Upper lobe of right lung (tissue), 1 donor: ENCODE measurements around the gene MYL3. TPM values are rescaled to one million over a fixed set of nuclear protein-coding genes. Genes with fewer than 3 reads are reported as not detected.

Source experiments
- ATAC-seq: fragments of 200-7000 bp; cut with Tn5 transposase; one replicate; pipeline ENCODE4 v1.9.1; 2020; ENCODE audit warnings: mild to moderate bottlenecking, moderate library complexity
- DNase-seq: peaks from one replicate; pipeline ENCODE4 v3.0.0-alpha.2; 2020
- H3K27ac ChIP-seq: fragments of 200-600 bp; one replicate; pipeline ENCODE4 v1.8.0; 2022
- H3K27me3 ChIP-seq: fragments of 200-600 bp; one replicate; pipeline ENCODE4 v1.8.0; 2022; ENCODE audit warnings: mild to moderate bottlenecking
- H3K36me3 ChIP-seq: fragments of 200-600 bp; one replicate; pipeline ENCODE4 v1.8.0; 2022
- H3K4me1 ChIP-seq: fragments of 200-600 bp; one replicate; pipeline ENCODE4 v1.8.0; 2022
- H3K4me3 ChIP-seq: fragments of 200-600 bp; one replicate; pipeline ENCODE4 v1.8.0; 2022; ENCODE audit warnings: mild to moderate bottlenecking
- H3K9me3 ChIP-seq: fragments of 200-600 bp; one replicate; pipeline ENCODE4 v1.8.0; 2022
- CTCF ChIP-seq: fragments of 200-600 bp; IDR thresholded peaks from one replicate; pipeline ENCODE4 v1.8.0; 2022; ENCODE audit warnings: antibody characterized with exemption
- intact Hi-C: fragments of 100-400 bp; cut with DNase I; formaldehyde crosslinking; loops from one replicate; pipeline ENCODE4 v1.11.0; 2022
- total RNA-seq: library from RNA; stranded (reverse); fragmentation: NEBNext Ultra II Directional; extraction: Animal tissue kit (Norgen Biotek cat#: 25700); gene quantifications from one replicate; pipeline ENCODE4 v1.2.1, GENCODE V29; 2021
- donor health status: DM: no; HTN: yes; CAD: no; lungs with severe emphysema.

Gene MYL3
- total RNA-seq, 1 donor from 2014 or later = 3.8 TPM

GRCh38 chr3:46892285-46893145, 29.3 kb upstream of the MYL3 start:
- ATAC-seq = peak; percentile 87
- Histone ChIP-seq H3K4me3 (peak overlapping the region; percentile 46), H3K36me3 (no peaks in the 10 kb centered on the region), H3K27me3 (no peaks in the 10 kb centered on the region), H3K27ac (no peak overlapping the region), H3K9me3 (no peaks in the 10 kb centered on the region), H3K4me1 (peaks cover 22% of the 10 kb centered on the region)
- peak; percentile 90 for DNase-seq
- peak; percentile 7 for TF ChIP-seq CTCF
- intact Hi-C loops = no loop called here

DNA sequence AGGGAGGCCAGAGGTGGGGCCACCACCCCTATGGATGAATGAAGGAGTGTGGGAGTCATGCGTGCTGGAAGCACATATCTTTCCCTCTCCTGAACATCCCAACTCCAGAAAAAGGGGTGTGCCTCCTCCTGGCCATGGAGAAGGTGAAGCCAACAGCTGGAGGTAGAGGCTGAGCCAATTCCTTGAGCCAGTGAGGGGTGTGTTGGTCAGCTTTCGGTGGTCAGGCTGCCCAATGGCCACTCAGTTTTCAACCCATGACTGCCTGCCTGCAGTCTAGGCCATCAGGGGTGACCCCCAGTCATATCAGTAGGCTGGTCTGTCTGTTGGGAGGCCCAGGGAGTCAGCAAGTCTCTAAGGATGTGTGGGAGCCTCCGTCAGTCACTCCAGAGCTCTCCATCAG, 27.9 kb upstream of the MYL3 start:
- intact Hi-C loops = no loop called here
- Histone ChIP-seq H3K27me3 (no peaks in the 10 kb centered on the region), H3K36me3 (no peaks in the 10 kb centered on the region), H3K27ac (no peak overlapping the region), H3K4me3 (no peak overlapping the region), H3K9me3 (no peaks in the 10 kb centered on the region), H3K4me1 (peaks cover 22% of the 10 kb centered on the region)
- no peak for TF ChIP-seq CTCF
- no peak for ATAC-seq
- DNase-seq = no peak

DNA sequence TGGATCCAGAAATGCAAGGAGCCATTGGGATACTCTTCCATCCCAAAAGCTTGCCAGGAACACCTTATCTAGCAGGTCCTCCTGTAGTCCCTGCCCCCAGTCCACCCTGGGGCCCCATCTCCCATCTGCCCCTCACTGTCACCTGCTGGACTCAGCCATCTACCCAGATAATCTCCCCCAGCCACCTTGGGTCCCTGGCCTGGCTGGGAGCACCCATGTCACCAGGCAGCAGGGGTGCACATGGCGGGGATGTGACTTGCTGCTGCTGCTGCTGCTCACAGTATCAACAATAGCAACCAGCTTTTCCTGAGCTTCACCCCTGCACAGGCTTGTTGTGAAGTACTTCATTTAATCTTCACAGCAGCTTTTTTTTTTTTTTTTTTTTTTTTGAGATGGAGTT, 26.9 kb upstream of the MYL3 start:
- no peak overlapping the region for H3K27ac ChIP-seq
- H3K27me3 ChIP-seq = no peaks in the 10 kb centered on the region
- H3K4me1 ChIP-seq = peaks cover 22% of the 10 kb centered on the region
- no peaks in the 10 kb centered on the region for H3K36me3 ChIP-seq
- ATAC-seq (no peak), DNase-seq (no peak)
- TF ChIP-seq CTCF = no peak
- intact Hi-C loops = no loop called here
- no peak overlapping the region for H3K4me3 ChIP-seq
- no peaks in the 10 kb centered on the region for H3K9me3 ChIP-seq

DNA sequence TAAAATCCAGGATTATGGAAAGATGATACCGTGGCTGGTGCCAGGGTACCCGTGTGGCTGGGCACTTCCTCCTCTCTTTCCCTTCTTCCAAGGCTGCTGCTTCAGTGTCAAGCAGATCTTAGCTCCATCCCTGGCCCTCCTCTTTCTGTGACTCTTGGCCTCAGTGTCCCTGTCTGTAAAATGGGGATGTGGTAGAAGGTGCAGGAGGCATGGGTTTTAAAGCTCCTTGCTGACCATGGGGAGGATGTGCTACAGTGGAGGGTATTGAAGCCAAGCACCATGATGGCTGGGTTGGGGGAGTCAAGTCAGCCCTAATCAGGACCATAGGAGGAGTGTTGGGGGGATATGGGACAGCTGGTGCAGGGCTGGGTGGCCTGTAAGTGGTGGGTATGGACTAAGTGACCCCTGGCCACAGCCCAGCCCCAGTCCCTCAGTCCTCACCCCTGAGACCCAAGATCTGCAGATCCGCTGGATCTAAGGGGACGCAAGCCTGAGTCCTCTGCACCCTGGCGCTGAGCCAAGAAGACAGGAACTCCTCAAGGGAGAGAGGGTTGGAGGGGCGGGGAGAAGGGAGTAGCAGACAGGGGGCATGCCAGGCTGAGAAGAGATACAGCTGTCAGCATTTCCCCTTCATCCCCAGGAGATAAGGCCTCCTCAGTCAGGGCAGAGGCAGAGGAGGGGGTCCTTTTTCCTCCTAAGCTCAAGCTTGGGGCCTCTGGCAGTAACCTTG, 26.3 kb upstream of the MYL3 start:
- DNase-seq (no peak), ATAC-seq (no peak)
- intact Hi-C loops = no loop called here

GRCh38 chr3:46888705-46889104, 25.5 kb upstream of the MYL3 start:
- TF ChIP-seq CTCF = no peak
- Histone ChIP-seq H3K36me3 (no peaks in the 10 kb centered on the region), H3K4me3 (no peak overlapping the region), H3K9me3 (no peaks in the 10 kb centered on the region), H3K27me3 (peaks cover 9% of the 10 kb centered on the region), H3K4me1 (peaks cover 22% of the 10 kb centered on the region), H3K27ac (no peak overlapping the region)
- intact Hi-C loops = no loop called here
- DNase-seq = no peak
- ATAC-seq = no peak

More for the DNA sequence above, 26.3 kb upstream of the MYL3 start:
- peaks cover 22% of the 10 kb centered on the region for H3K4me1 ChIP-seq
- H3K9me3 ChIP-seq = no peaks in the 10 kb centered on the region
- no peaks in the 10 kb centered on the region for H3K36me3 ChIP-seq
- peaks cover under 1% of the 10 kb centered on the region for H3K27me3 ChIP-seq
- no peak for TF ChIP-seq CTCF
- H3K4me3 ChIP-seq = no peak overlapping the region
- no peak overlapping the region for H3K27ac ChIP-seq
